Measurements from ENCODE around the gene CLRN3.

GRCh38 chr10:127834221-127834620 is 58.5 kb downstream of the CLRN3 start:
- no peak for TF ChIP-seq CTCF (conservative IDR thresholded peaks at IDR 0.05 in 1 of 2, IDR thresholded peaks at IDR 0.05 in 1 of 2; ENCODE audit: low read depth in 1 of 2, low read length in 2 of 2)
- TF ChIP-seq EZH2 (IDR thresholded peaks at IDR 0.05; ENCODE audit: low read length, missing control alignments): no peak
